Thoracic aorta (tissue), 2 donors: Measurements from ENCODE around the gene SEC14L2. TPM values are rescaled to one million over a fixed set of nuclear protein-coding genes. Genes with fewer than 3 reads are reported as not detected.

Experiments used
- ATAC-seq: fragments of 150-250 bp; one replicate; pipeline ENCODE4 v1.8.0; 2017; ENCODE audit warnings: low read depth; ENCODE audit not compliant: insufficient number of reproducible peaks, low FRiP score
- DNase-seq: peaks from one replicate; pipeline ENCODE4 v3.0.0-alpha.2; 2020; ENCODE audit warnings: low spot score
- H3K27ac ChIP-seq, 2 donors: fragments of 200-600 bp; sonication (generic); 1 replicate in 1 of 2; 2 replicates in 1 of 2; pipeline ENCODE4 v1.5.1; 2016; ENCODE audit warnings: mild to moderate bottlenecking in 2 of 2, moderate library complexity in 2 of 2
- H3K27me3 ChIP-seq: fragments of 200-600 bp; sonication (generic); replicated peaks from 2 replicates; pipeline ENCODE4 v1.6.0; 2016; ENCODE audit warnings: mild to moderate bottlenecking; ENCODE audit not compliant: insufficient read depth
- H3K36me3 ChIP-seq: fragments of 200-600 bp; sonication (generic); one replicate; pipeline ENCODE4 v1.5.1; 2016
- H3K4me1 ChIP-seq, 2 donors: fragments of 200-600 bp; sonication (generic); 1 replicate in 1 of 2; 2 replicates in 1 of 2; pipeline versions ENCODE4 v1.5.1 to v1.6.0; 2016; ENCODE audit warnings: low read depth in 2 of 2, mild to moderate bottlenecking in 1 of 2; ENCODE audit not compliant: control insufficient read depth in 1 of 2
- H3K4me3 ChIP-seq: fragments of 200-600 bp; sonication (generic); 2 replicates; pipeline ENCODE4 v1.5.1; 2016; ENCODE audit warnings: mild to moderate bottlenecking
- H3K9me3 ChIP-seq: fragments of 200-600 bp; sonication (generic); 2 replicates; pipeline ENCODE4 v1.5.1; 2016
- CTCF ChIP-seq: fragments of 200-600 bp; sonication (generic); IDR thresholded peaks from one replicate; pipeline ENCODE4 v1.5.1; 2019; ENCODE audit warnings: antibody characterized with exemption
- total RNA-seq, 2 donors: library from RNA; depleted of rRNA; stranded (reverse); fragments of >200 nt; gene quantifications; one replicate each; pipeline versions ENCODE4 v1.1.0 to v1.2.3, GENCODE V29; 2016

SEC14L2 gene
- total RNA-seq, 2 donors from 2014 or later = 6.4 to 18.3 TPM

GRCh38 chr22:30354644-30355043 lies 42.2 kb upstream of the SEC14L2 start:
- Histone ChIP-seq H3K27ac (no peak overlapping the region), H3K27me3 (no peaks in the 10 kb centered on the region), H3K4me1 (peaks cover 19 to 36% of the 10 kb centered on the region in 2 donors), H3K9me3 (no peaks in the 10 kb centered on the region), H3K4me3 (peak overlapping the region; percentile 85), H3K36me3 (peaks cover 18% of the 10 kb centered on the region)
- no peak for ATAC-seq
- TF ChIP-seq CTCF = no peak
- no peak for DNase-seq

GRCh38 chr22:30356449-30357235 lies 40.2 kb upstream of the SEC14L2 start, which contains the start of the genes CCDC157 and SF3A1:
Gene CCDC157, plus strand, starts transcription at chr22:30357007. Its CDS starts 8,994 bp downstream, at chr22:30366001.
Gene SF3A1, minus strand, starts transcription at chr22:30356894. Its CDS starts 102 bp downstream, at chr22:30356792.
- ATAC-seq = peak; percentile 95
- Histone ChIP-seq H3K27me3 (no peaks in the 10 kb centered on the region), H3K9me3 (no peaks in the 10 kb centered on the region), H3K4me3 (peak within 1 kb of the TSS; percentile 85), H3K36me3 (peaks cover 12% of the 10 kb centered on the region), H3K27ac (peak within 1 kb of the TSS; percentile 95 to 97), H3K4me1 (peaks cover 19 to 36% of the 10 kb centered on the region in 2 donors)
- TF ChIP-seq CTCF = no peak
- peak; percentile 61 for DNase-seq

- Histone ChIP-seq H3K27ac (peak overlapping the region; percentile 95 to 97), H3K27me3 (no peaks in the 10 kb centered on the region), H3K4me3 (peak overlapping the region; percentile 85), H3K9me3 (no peaks in the 10 kb centered on the region), H3K4me1 (peaks cover 19 to 36% of the 10 kb centered on the region in 2 donors), H3K36me3 (peaks cover 8% of the 10 kb centered on the region)
- no peak for TF ChIP-seq CTCF
- DNase-seq = no peak
- no peak for ATAC-seq
Observed at GRCh38 chr22:30357236-30357570, 39.6 kb upstream of the SEC14L2 start.

- peak overlapping the region; percentile 85 for H3K4me3 ChIP-seq
- H3K9me3 ChIP-seq = no peaks in the 10 kb centered on the region
- ATAC-seq (no peak), DNase-seq (no peak)
- no peaks in the 10 kb centered on the region for H3K27me3 ChIP-seq
- peaks cover 19 to 36% of the 10 kb centered on the region in 2 donors for H3K4me1 ChIP-seq
- no peak for TF ChIP-seq CTCF
- H3K27ac ChIP-seq = no peak overlapping the region
- peaks cover 3% of the 10 kb centered on the region for H3K36me3 ChIP-seq
Observed at GRCh38 chr22:30357650-30358215, 39.1 kb upstream of the SEC14L2 start.

GRCh38 chr22:30358541-30358940 lies 38.3 kb upstream of the SEC14L2 start:
- no peak for TF ChIP-seq CTCF
- Histone ChIP-seq H3K4me1 (peaks cover 19 to 35% of the 10 kb centered on the region in 2 donors), H3K27me3 (no peaks in the 10 kb centered on the region), H3K36me3 (no peaks in the 10 kb centered on the region), H3K27ac (no peak overlapping the region), H3K4me3 (no peak overlapping the region), H3K9me3 (no peaks in the 10 kb centered on the region)
- DNase-seq (no peak), ATAC-seq (no peak)
